PC-9 (cell line): Measurements from ENCODE around the gene CD99. TPM values are rescaled to one million over a fixed set of nuclear protein-coding genes. Genes with fewer than 3 reads are reported as not detected.

Experiments
- BruUV-seq: library from RNA; stranded (reverse); fragments of 400-500 nt; replicated peaks from 2 replicates; lab custom pipeline; 2021; lab: Mats Ljungman, UMichigan
- CTCF ChIA-PET: fragments of 300-600 bp; sonication (Branson Sonifier 250); formaldehyde crosslinking; loops from one replicate; lab custom pipeline; 2022; ENCODE audit warnings: antibody characterized with exemption; lab: Charles Lee
- POLR2A ChIA-PET: fragments of 300-600 bp; sonication (Branson Sonifier 250); formaldehyde crosslinking; loops from one replicate; lab custom pipeline; 2022; ENCODE audit warnings: antibody characterized with exemption; ENCODE audit not compliant: unreplicated experiment; lab: Charles Lee
- DNase-seq, 2 experiments: peaks; one replicate each; pipeline versions ENCODE4 v3.0.0 to v3.0.0-alpha.2; 2015 to 2022; ENCODE audit warnings: mixed read lengths in 1 of 2
- H2AFZ ChIP-seq: fragments of 200-600 bp; sonication (generic); 2 replicates; pipeline ENCODE4 v1.8.1; 2017; ENCODE audit warnings: antibody characterized with exemption
- H3F3A ChIP-seq: fragments of 200-600 bp; sonication (generic); 2 replicates; pipeline ENCODE4 v1.8.1; 2017; ENCODE audit warnings: antibody characterized with exemption, mild to moderate bottlenecking, low read depth; ENCODE audit not compliant: insufficient read depth
- H3K27ac ChIP-seq: fragments of 200-600 bp; sonication (generic); 2 replicates; pipeline ENCODE4 v1.6.1; 2016; ENCODE audit warnings: mixed run types
- H3K27me3 ChIP-seq: fragments of 200-600 bp; sonication (generic); 2 replicates; pipeline ENCODE4 v1.6.1; 2016; ENCODE audit warnings: low read depth, mixed run types; ENCODE audit not compliant: insufficient read depth
- H3K36me3 ChIP-seq: fragments of 200-600 bp; sonication (generic); 2 replicates; pipeline ENCODE4 v1.6.1; 2016; ENCODE audit warnings: low read depth, mixed run types
- H3K4me1 ChIP-seq: fragments of 200-600 bp; sonication (generic); replicated peaks from 2 replicates; pipeline ENCODE4 v1.6.1; 2016; ENCODE audit warnings: mixed run types; ENCODE audit not compliant: insufficient read depth
- H3K4me2 ChIP-seq: fragments of 200-600 bp; sonication (generic); 2 replicates; pipeline ENCODE4 v1.6.1; 2017; ENCODE audit warnings: mixed run types
- H3K4me3 ChIP-seq: fragments of 200-600 bp; sonication (generic); 2 replicates; pipeline ENCODE4 v1.6.1; 2016; ENCODE audit warnings: mixed run types
- H3K79me2 ChIP-seq: fragments of 200-600 bp; sonication (generic); 2 replicates; pipeline ENCODE4 v1.6.1; 2017; ENCODE audit warnings: low read depth, mixed run types
- H3K9me2 ChIP-seq: fragments of 200-600 bp; sonication (generic); 2 replicates; pipeline ENCODE4 v1.8.1; 2017; ENCODE audit warnings: mild to moderate bottlenecking; ENCODE audit not compliant: insufficient read depth
- H3K9me3 ChIP-seq: fragments of 200-600 bp; sonication (generic); 2 replicates; pipeline ENCODE4 v1.8.1; 2016; ENCODE audit warnings: low read depth; ENCODE audit not compliant: insufficient read depth
- H4K20me1 ChIP-seq: fragments of 200-600 bp; sonication (generic); 2 replicates; pipeline ENCODE4 v1.8.1; 2017; ENCODE audit not compliant: insufficient read depth
- EZH2 ChIP-seq: fragments of 200-600 bp; sonication (generic); IDR thresholded peaks from 2 replicates; pipeline ENCODE4 v1.8.0; 2017; ENCODE audit warnings: antibody characterized with exemption, low read depth
- intact Hi-C: fragments of 100-400 bp; cut with micrococcal nuclease; formaldehyde crosslinking; loops from one replicate; pipeline ENCODE4 v1.10.0; 2022; ENCODE audit not compliant: unreplicated experiment
- total RNA-seq: library from RNA; stranded (reverse); gene quantifications from 2 replicates; pipeline ENCODE4 v1.2.3, GENCODE V29; 2021
- TF ChIP-seq, protein P1 (sequence below): fragments of 200-600 bp; sonication (generic); conservative IDR thresholded peaks from 2 replicates; pipeline ENCODE4 v1.6.1; 2017; ENCODE audit warnings: mixed run types, antibody characterized with exemption, mild to moderate bottlenecking, moderate library complexity

Gene CD99
- total RNA-seq, 1 experiment from 2014 or later, result 159 TPM

- Histone ChIP-seq H3K9me2 (no peaks in the 10 kb centered on the region), H3K36me3 (no peaks in the 10 kb centered on the region), H3K4me3 (no peak overlapping the region), H3K4me2 (no peak overlapping the region), H3K4me1 (no peaks in the 10 kb centered on the region), H3K9me3 (no peaks in the 10 kb centered on the region), H3K27ac (no peak overlapping the region), H3K27me3 (no peaks in the 10 kb centered on the region), H3F3A (no peaks in the 10 kb centered on the region), H3K79me2 (no peaks in the 10 kb centered on the region), H4K20me1 (no peaks in the 10 kb centered on the region), H2AFZ (no peak overlapping the region)
- no peak for DNase-seq
- no TSS peak for BruUV-seq
- ChIA-PET CTCF (no interaction called here), POLR2A (no interaction called here)
- intact Hi-C loops, result no loop called here
- no peak for TF ChIP-seq EZH2
- TF ChIP-seq, protein P1, sequence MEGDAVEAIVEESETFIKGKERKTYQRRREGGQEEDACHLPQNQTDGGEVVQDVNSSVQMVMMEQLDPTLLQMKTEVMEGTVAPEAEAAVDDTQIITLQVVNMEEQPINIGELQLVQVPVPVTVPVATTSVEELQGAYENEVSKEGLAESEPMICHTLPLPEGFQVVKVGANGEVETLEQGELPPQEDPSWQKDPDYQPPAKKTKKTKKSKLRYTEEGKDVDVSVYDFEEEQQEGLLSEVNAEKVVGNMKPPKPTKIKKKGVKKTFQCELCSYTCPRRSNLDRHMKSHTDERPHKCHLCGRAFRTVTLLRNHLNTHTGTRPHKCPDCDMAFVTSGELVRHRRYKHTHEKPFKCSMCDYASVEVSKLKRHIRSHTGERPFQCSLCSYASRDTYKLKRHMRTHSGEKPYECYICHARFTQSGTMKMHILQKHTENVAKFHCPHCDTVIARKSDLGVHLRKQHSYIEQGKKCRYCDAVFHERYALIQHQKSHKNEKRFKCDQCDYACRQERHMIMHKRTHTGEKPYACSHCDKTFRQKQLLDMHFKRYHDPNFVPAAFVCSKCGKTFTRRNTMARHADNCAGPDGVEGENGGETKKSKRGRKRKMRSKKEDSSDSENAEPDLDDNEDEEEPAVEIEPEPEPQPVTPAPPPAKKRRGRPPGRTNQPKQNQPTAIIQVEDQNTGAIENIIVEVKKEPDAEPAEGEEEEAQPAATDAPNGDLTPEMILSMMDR, result no peak
Measured at GRCh38 chrX:2785538-2785937, 94.4 kb downstream of the CD99 start.

DNA sequence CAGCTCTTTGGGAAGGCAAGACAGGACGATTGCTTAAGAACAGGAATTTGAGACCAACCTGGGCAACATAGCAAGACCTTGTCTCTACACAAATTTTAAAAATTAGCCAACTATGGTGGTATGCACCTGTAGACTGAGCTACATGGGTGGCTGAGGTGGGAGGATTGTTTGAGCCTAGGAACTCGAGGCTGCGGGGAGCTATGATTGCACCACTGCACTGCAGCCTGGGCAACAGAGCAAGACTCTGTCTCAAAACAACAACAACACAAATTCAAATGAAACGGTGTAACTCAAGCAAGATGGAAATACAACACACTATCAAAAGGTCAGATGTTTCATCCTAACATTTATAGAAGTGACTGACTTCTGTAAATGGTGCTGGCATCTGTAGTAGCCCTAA, 97.9 kb downstream of the CD99 start:
- Histone ChIP-seq H3K4me1 (no peaks in the 10 kb centered on the region), H3K79me2 (no peaks in the 10 kb centered on the region), H3K36me3 (no peaks in the 10 kb centered on the region), H3K9me3 (no peaks in the 10 kb centered on the region), H3K4me3 (no peak overlapping the region), H3K9me2 (no peaks in the 10 kb centered on the region), H3K27me3 (no peaks in the 10 kb centered on the region), H2AFZ (no peak overlapping the region), H4K20me1 (no peaks in the 10 kb centered on the region), H3F3A (no peaks in the 10 kb centered on the region), H3K27ac (no peak overlapping the region), H3K4me2 (no peak overlapping the region)
- intact Hi-C loops, result no loop called here
- POLR2A ChIA-PET, result no interaction called here
- no peak for DNase-seq
- CTCF ChIA-PET, result no interaction called here
- no TSS peak for BruUV-seq
- no peak for TF ChIP-seq EZH2
- TF ChIP-seq, protein P1, result no peak

GRCh38 chrX:2789569-2789968, 98.5 kb downstream of the CD99 start:
- no TSS peak for BruUV-seq
- no peaks in the 10 kb centered on the region for H3K27me3 ChIP-seq
- no peak overlapping the region for H3K27ac ChIP-seq
- intact Hi-C loops, result no loop called here
- no peaks in the 10 kb centered on the region for H3K36me3 ChIP-seq
- TF ChIP-seq, protein P1, result no peak
- no peak for TF ChIP-seq EZH2
- no peaks in the 10 kb centered on the region for H3K79me2 ChIP-seq
- no peak overlapping the region for H3K4me2 ChIP-seq
- no peaks in the 10 kb centered on the region for H3K4me1 ChIP-seq
- H2AFZ ChIP-seq, result no peak overlapping the region
- no peak overlapping the region for H3K4me3 ChIP-seq
- H3K9me3 ChIP-seq, result no peaks in the 10 kb centered on the region
- ChIA-PET CTCF (no interaction called here), POLR2A (no interaction called here)
- H3K9me2 ChIP-seq, result no peaks in the 10 kb centered on the region
- H4K20me1 ChIP-seq, result no peaks in the 10 kb centered on the region
- no peak for DNase-seq
- no peaks in the 10 kb centered on the region for H3F3A ChIP-seq

Other genes with a start within 250 kb of the CD99 start
- 13.2 and 15.2 TPM in 2 replicates for gene DHRSX, start 190.3 kb upstream of the CD99 start, total RNA-seq
- gene ZBED1, start 190.3 kb upstream of the CD99 start, total RNA-seq, result 11.1 and 14.0 TPM in 2 replicates
- gene XG, start 60.7 kb downstream of the CD99 start, total RNA-seq, result not detected in 2 replicates
- 1.7 and 2.0 TPM in 2 replicates for gene GYG2, start 137.6 kb downstream of the CD99 start, total RNA-seq
- 15.5 and 17.4 TPM in 2 replicates for gene ARSD, start 238.0 kb downstream of the CD99 start, total RNA-seq